ENCODE data around the gene SLC38A11.
"Not testable (repeated sequence)": the region's sequence is repeated elsewhere in the genome, so short reads cannot be mapped to it uniquely, and the experiment has no call there.

Gene SLC38A11

GRCh38 chr2:164993287-164994016, 38.1 kb upstream of the SLC38A11 start:
- Histone ChIP-seq H4K20me1 (ENCODE audit: insufficient read depth, low read length) (no peaks in the 10 kb centered on the region), H2AFZ (ENCODE audit: low read length) (no peak overlapping the region), H3K27me3 (ENCODE audit: insufficient read depth, low read length) (no peaks in the 10 kb centered on the region), H3K36me3 (ENCODE audit: insufficient read depth, low read length) (no peaks in the 10 kb centered on the region), H3K4me1 (ENCODE audit: insufficient read depth, low read length, severe bottlenecking) (no peaks in the 10 kb centered on the region), H3K9me2 (ENCODE audit: low read depth, low read length) (no peaks in the 10 kb centered on the region), H3K4me2 (ENCODE audit: low read length) (no peak overlapping the region), H3F3A (ENCODE audit: insufficient read depth, low read length) (no peaks in the 10 kb centered on the region), H3K9ac (ENCODE audit: low read length) (no peak overlapping the region), H3K27ac (ENCODE audit: low read depth, low read length, poor library complexity, severe bottlenecking) (no peak overlapping the region), H3K79me2 (ENCODE audit: insufficient read depth, low read length) (no peaks in the 10 kb centered on the region), H3K4me3 (ENCODE audit: low read depth, low read length, poor library complexity, severe bottlenecking) (no peak overlapping the region), H3K9me3 (ENCODE audit: low read length) (no peaks in the 10 kb centered on the region)
- no peak for TF ChIP-seq CTCF (IDR thresholded peaks at IDR 0.05; ENCODE audit: low read length)
- TF ChIP-seq EZH2 (IDR thresholded peaks at IDR 0.05; ENCODE audit: borderline replicate concordance, low read length) = no peak

GRCh38 chr2:164992818-164993217, 37.5 kb upstream of the SLC38A11 start:
- no peaks in the 10 kb centered on the region for H3K79me2 ChIP-seq (ENCODE audit: insufficient read depth, low read length)
- no peak overlapping the region for H2AFZ ChIP-seq (ENCODE audit: low read length)
- H3K4me1 ChIP-seq (ENCODE audit: insufficient read depth, low read length, severe bottlenecking) = no peaks in the 10 kb centered on the region
- no peak overlapping the region for H3K9ac ChIP-seq (ENCODE audit: low read length)
- H4K20me1 ChIP-seq (ENCODE audit: insufficient read depth, low read length) = no peaks in the 10 kb centered on the region
- no peaks in the 10 kb centered on the region for H3K9me3 ChIP-seq (ENCODE audit: low read length)
- H3K27me3 ChIP-seq (ENCODE audit: insufficient read depth, low read length) = no peaks in the 10 kb centered on the region
- H3F3A ChIP-seq (ENCODE audit: insufficient read depth, low read length) = no peaks in the 10 kb centered on the region
- H3K4me3 ChIP-seq (ENCODE audit: low read depth, low read length, poor library complexity, severe bottlenecking) = no peak overlapping the region
- H3K27ac ChIP-seq (ENCODE audit: low read depth, low read length, poor library complexity, severe bottlenecking) = no peak overlapping the region
- H3K36me3 ChIP-seq (ENCODE audit: insufficient read depth, low read length) = no peaks in the 10 kb centered on the region
- TF ChIP-seq CTCF (IDR thresholded peaks at IDR 0.05; ENCODE audit: low read length) = peak; percentile 54
- no peak for TF ChIP-seq EZH2 (IDR thresholded peaks at IDR 0.05; ENCODE audit: borderline replicate concordance, low read length)
- no peak overlapping the region for H3K4me2 ChIP-seq (ENCODE audit: low read length)
- H3K9me2 ChIP-seq (ENCODE audit: low read depth, low read length) = no peaks in the 10 kb centered on the region

GRCh38 chr2:164992093-164992454, 36.7 kb upstream of the SLC38A11 start:
- not testable (repeated sequence) for H3K9ac ChIP-seq (ENCODE audit: low read length); H2AFZ ChIP-seq (ENCODE audit: low read length); H3K9me2 ChIP-seq (ENCODE audit: low read depth, low read length); H4K20me1 ChIP-seq (ENCODE audit: insufficient read depth, low read length); H3K4me2 ChIP-seq (ENCODE audit: low read length); H3K27me3 ChIP-seq (ENCODE audit: insufficient read depth, low read length); H3K79me2 ChIP-seq (ENCODE audit: insufficient read depth, low read length); H3K9me3 ChIP-seq (ENCODE audit: low read length); H3F3A ChIP-seq (ENCODE audit: insufficient read depth, low read length); H3K27ac ChIP-seq (ENCODE audit: low read depth, low read length, poor library complexity, severe bottlenecking); H3K4me1 ChIP-seq (ENCODE audit: insufficient read depth, low read length, severe bottlenecking); H3K4me3 ChIP-seq (ENCODE audit: low read depth, low read length, poor library complexity, severe bottlenecking); H3K36me3 ChIP-seq (ENCODE audit: insufficient read depth, low read length)

GRCh38 chr2:164991361-164992092, 36.2 kb upstream of the SLC38A11 start:
- not testable (repeated sequence) for H4K20me1 ChIP-seq (ENCODE audit: insufficient read depth, low read length); H3K4me1 ChIP-seq (ENCODE audit: insufficient read depth, low read length, severe bottlenecking); H2AFZ ChIP-seq (ENCODE audit: low read length); H3F3A ChIP-seq (ENCODE audit: insufficient read depth, low read length); H3K9me2 ChIP-seq (ENCODE audit: low read depth, low read length); H3K9me3 ChIP-seq (ENCODE audit: low read length); H3K27me3 ChIP-seq (ENCODE audit: insufficient read depth, low read length); H3K9ac ChIP-seq (ENCODE audit: low read length); H3K27ac ChIP-seq (ENCODE audit: low read depth, low read length, poor library complexity, severe bottlenecking); H3K36me3 ChIP-seq (ENCODE audit: insufficient read depth, low read length); H3K79me2 ChIP-seq (ENCODE audit: insufficient read depth, low read length); H3K4me3 ChIP-seq (ENCODE audit: low read depth, low read length, poor library complexity, severe bottlenecking); H3K4me2 ChIP-seq (ENCODE audit: low read length)

- H3K4me1 ChIP-seq (ENCODE audit: insufficient read depth, low read length, severe bottlenecking); H3K36me3 ChIP-seq (ENCODE audit: insufficient read depth, low read length); H3K27me3 ChIP-seq (ENCODE audit: insufficient read depth, low read length); H3K4me2 ChIP-seq (ENCODE audit: low read length); H3K4me3 ChIP-seq (ENCODE audit: low read depth, low read length, poor library complexity, severe bottlenecking); H3K9me3 ChIP-seq (ENCODE audit: low read length); H3K27ac ChIP-seq (ENCODE audit: low read depth, low read length, poor library complexity, severe bottlenecking); H4K20me1 ChIP-seq (ENCODE audit: insufficient read depth, low read length); H2AFZ ChIP-seq (ENCODE audit: low read length); H3K79me2 ChIP-seq (ENCODE audit: insufficient read depth, low read length); H3K9me2 ChIP-seq (ENCODE audit: low read depth, low read length); H3K9ac ChIP-seq (ENCODE audit: low read length); H3F3A ChIP-seq (ENCODE audit: insufficient read depth, low read length): not testable (repeated sequence)
These were observed 35.6 kb upstream of the SLC38A11 start for GRCh38 chr2:164990953-164991352.

GRCh38 chr2:164988805-164989204, 33.5 kb upstream of the SLC38A11 start:
- not testable (repeated sequence) for H3K36me3 ChIP-seq (ENCODE audit: insufficient read depth, low read length); H3K9ac ChIP-seq (ENCODE audit: low read length); H2AFZ ChIP-seq (ENCODE audit: low read length); H3K9me2 ChIP-seq (ENCODE audit: low read depth, low read length); H3K4me1 ChIP-seq (ENCODE audit: insufficient read depth, low read length, severe bottlenecking); H3K27ac ChIP-seq (ENCODE audit: low read depth, low read length, poor library complexity, severe bottlenecking); H3K9me3 ChIP-seq (ENCODE audit: low read length); H3K79me2 ChIP-seq (ENCODE audit: insufficient read depth, low read length); H3K4me2 ChIP-seq (ENCODE audit: low read length); H4K20me1 ChIP-seq (ENCODE audit: insufficient read depth, low read length); H3K4me3 ChIP-seq (ENCODE audit: low read depth, low read length, poor library complexity, severe bottlenecking); H3K27me3 ChIP-seq (ENCODE audit: insufficient read depth, low read length); H3F3A ChIP-seq (ENCODE audit: insufficient read depth, low read length)

Data from OCI-LY1 (cell line).